ENCODE results near the gene PLK3. TPM values are rescaled to one million over a fixed set of nuclear protein-coding genes. Genes with fewer than 3 reads are reported as not detected.
A peak's percentile ranks its signal among the peaks of the same experiment; 100 is the strongest.
"Not testable (repeated sequence)": the region's sequence is repeated elsewhere in the genome, so short reads cannot be mapped to it uniquely, and the experiment has no call there.

Gene PLK3
- total RNA-seq, 3 donors from 2014 or later (not counting 1 experiment from before 2014, with no cell fraction given): 39.5 to 89.2 (median 78.1) TPM

DNA sequence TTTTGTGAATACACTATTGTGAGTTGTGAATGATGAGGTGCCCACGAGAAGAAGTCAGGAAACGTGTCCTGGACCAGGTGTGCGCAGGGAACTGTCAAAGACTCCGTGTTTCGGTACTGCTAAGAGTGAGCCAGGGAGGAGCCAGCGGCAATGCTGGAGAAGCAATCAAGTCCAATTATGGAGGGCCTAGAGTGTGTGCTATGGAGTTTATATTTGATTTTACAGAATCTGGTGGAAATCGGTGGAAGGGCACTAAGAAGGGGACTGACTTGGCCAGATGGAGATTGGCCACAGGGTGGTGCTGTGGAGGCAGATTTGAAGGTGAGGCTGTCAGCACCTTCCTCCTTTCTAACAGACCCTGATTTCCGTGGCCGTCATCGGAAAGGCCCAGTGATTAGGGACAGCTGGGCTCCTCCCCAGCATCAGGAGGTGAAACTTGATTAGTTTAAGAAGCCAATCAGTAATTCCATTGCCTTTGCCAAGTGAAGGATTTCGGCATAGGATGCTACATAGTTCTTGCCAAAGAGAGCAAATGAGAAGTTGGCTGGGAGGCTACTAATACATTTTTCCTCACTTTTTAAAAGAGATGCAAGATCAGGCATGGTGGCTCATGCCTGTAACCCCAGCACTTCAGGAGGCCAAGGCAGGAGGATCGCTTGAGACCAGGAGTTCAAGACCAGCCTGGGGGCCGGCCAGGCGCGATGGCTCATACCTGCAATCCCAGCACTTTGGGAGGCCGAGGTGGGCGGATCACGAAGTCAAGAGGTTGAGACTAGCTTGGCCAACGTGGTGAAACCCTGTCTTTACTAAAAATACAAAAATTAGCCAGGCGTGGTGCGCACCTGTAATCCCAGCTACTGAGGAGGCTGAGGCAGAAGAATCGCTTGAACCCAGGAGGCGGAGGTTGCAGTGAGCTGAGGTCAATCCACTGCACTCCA, 35.8 kb downstream of the PLK3 start:
- TF ChIP-seq, protein P1, sequence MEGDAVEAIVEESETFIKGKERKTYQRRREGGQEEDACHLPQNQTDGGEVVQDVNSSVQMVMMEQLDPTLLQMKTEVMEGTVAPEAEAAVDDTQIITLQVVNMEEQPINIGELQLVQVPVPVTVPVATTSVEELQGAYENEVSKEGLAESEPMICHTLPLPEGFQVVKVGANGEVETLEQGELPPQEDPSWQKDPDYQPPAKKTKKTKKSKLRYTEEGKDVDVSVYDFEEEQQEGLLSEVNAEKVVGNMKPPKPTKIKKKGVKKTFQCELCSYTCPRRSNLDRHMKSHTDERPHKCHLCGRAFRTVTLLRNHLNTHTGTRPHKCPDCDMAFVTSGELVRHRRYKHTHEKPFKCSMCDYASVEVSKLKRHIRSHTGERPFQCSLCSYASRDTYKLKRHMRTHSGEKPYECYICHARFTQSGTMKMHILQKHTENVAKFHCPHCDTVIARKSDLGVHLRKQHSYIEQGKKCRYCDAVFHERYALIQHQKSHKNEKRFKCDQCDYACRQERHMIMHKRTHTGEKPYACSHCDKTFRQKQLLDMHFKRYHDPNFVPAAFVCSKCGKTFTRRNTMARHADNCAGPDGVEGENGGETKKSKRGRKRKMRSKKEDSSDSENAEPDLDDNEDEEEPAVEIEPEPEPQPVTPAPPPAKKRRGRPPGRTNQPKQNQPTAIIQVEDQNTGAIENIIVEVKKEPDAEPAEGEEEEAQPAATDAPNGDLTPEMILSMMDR (IDR thresholded peaks at IDR 0.05): peak; percentile 77
- Mint-ChIP-seq H3K4me1 (peaks cover 7% of the 10 kb centered on the region in 2 donors), H3K9me3 (no peaks in the 10 kb centered on the region), H3K27me3 (ENCODE audit: low read depth in 2 of 2) (peaks cover under 1 to 5% of the 10 kb centered on the region in 2 donors), H3K4me3 (no peak overlapping the region), H3K36me3 (no peaks in the 10 kb centered on the region), H3K27ac (peak overlapping the region in 1 of 2 donors; percentile 63)
- Histone ChIP-seq H3K27ac (ENCODE audit: low read length) (no peak overlapping the region), H3K36me3 (ENCODE audit: control insufficient read depth, insufficient read depth, low read length) (no peaks in the 10 kb centered on the region), H3K9me3 (ENCODE audit: control insufficient read depth, insufficient read depth, low read length) (no peaks in the 10 kb centered on the region), H3K4me3 (ENCODE audit: low read length) (no peak overlapping the region), H3K27me3 (ENCODE audit: control insufficient read depth, insufficient read depth, low read length) (no peaks in the 10 kb centered on the region), H3K4me1 (ENCODE audit: control insufficient read depth, insufficient read depth, low read length) (peaks cover 6% of the 10 kb centered on the region)
- ATAC-seq: peak; percentile 90 to 99 (median 97)
- peak; percentile 79 to 90 for DNase-seq
- intact Hi-C loops (cut with micrococcal nuclease): loop anchor here (2.0 to 5.0 kb wide), 2 partner anchors 49 to 465 kb away; partner anchors contain the start of gene BEST4
- 72% methylated on average over 23 of the region's 23 CpGs for WGBS (ENCODE audit: insufficient coverage)

- Mint-ChIP-seq H3K4me1 (peaks cover 7 to 13% of the 10 kb centered on the region in 2 donors), H3K27me3 (ENCODE audit: low read depth in 2 of 2) (peaks cover 18 to 22% of the 10 kb centered on the region in 2 donors)
- H3K27ac Mint-ChIP-seq; H3K36me3 ChIP-seq (ENCODE audit: control insufficient read depth, insufficient read depth, low read length); H3K4me3 Mint-ChIP-seq; H3K27ac ChIP-seq (ENCODE audit: low read length); DNase-seq; H3K36me3 Mint-ChIP-seq; H3K9me3 ChIP-seq (ENCODE audit: control insufficient read depth, insufficient read depth, low read length); ATAC-seq; H3K4me3 ChIP-seq (ENCODE audit: low read length); H3K9me3 Mint-ChIP-seq: not testable (repeated sequence)
- intact Hi-C loops (cut with micrococcal nuclease): loop anchor here (5.0 kb wide), 1 partner anchor 51 kb away; the partner anchor contains the start of gene BEST4
- peaks cover 16% of the 10 kb centered on the region for H3K4me1 ChIP-seq (ENCODE audit: control insufficient read depth, insufficient read depth, low read length)
- peaks cover 11% of the 10 kb centered on the region for H3K27me3 ChIP-seq (ENCODE audit: control insufficient read depth, insufficient read depth, low read length)
- WGBS (ENCODE audit: insufficient coverage): 96% methylated on average over 11 of the region's 11 CpGs
Observed at GRCh38 chr1:44838294-44838693, 38.1 kb downstream of the PLK3 start.

GRCh38 chr1:44839576-44839975, 39.4 kb downstream of the PLK3 start:
- Mint-ChIP-seq H3K27me3 (ENCODE audit: low read depth in 2 of 2) (peaks cover 18 to 26% of the 10 kb centered on the region in 2 donors), H3K4me3 (no peak overlapping the region), H3K36me3 (no peaks in the 10 kb centered on the region), H3K9me3 (no peaks in the 10 kb centered on the region), H3K4me1 (peaks cover 7 to 13% of the 10 kb centered on the region in 2 donors), H3K27ac (no peak overlapping the region)
- TF ChIP-seq, protein P1 (IDR thresholded peaks at IDR 0.05): no peak
- H3K27me3 ChIP-seq (ENCODE audit: control insufficient read depth, insufficient read depth, low read length): peaks cover 11% of the 10 kb centered on the region
- 88% methylated on average over 4 of the region's 4 CpGs for WGBS (ENCODE audit: insufficient coverage)
- ATAC-seq (no peak), DNase-seq (no peak)
- H3K9me3 ChIP-seq (ENCODE audit: control insufficient read depth, insufficient read depth, low read length): no peaks in the 10 kb centered on the region
- intact Hi-C loops (cut with micrococcal nuclease): loop anchor here (5.0 kb wide), 1 partner anchor 52 kb away; the partner anchor contains the start of gene BEST4
- H3K27ac ChIP-seq (ENCODE audit: low read length): no peak overlapping the region
- no peak overlapping the region for H3K4me3 ChIP-seq (ENCODE audit: low read length)
- peaks cover 16% of the 10 kb centered on the region for H3K4me1 ChIP-seq (ENCODE audit: control insufficient read depth, insufficient read depth, low read length)
- H3K36me3 ChIP-seq (ENCODE audit: control insufficient read depth, insufficient read depth, low read length): no peaks in the 10 kb centered on the region

GRCh38 chr1:44842486-44842861, 42.3 kb downstream of the PLK3 start:
- H3K9me3 Mint-ChIP-seq: no peaks in the 10 kb centered on the region
- ATAC-seq: no peak
- H3K4me3 Mint-ChIP-seq: no peak overlapping the region
- Histone ChIP-seq H3K27ac (ENCODE audit: low read length) (no peak overlapping the region), H3K27me3 (ENCODE audit: control insufficient read depth, insufficient read depth, low read length) (peaks cover 11% of the 10 kb centered on the region), H3K4me1 (ENCODE audit: control insufficient read depth, insufficient read depth, low read length) (peaks cover 9% of the 10 kb centered on the region), H3K4me3 (ENCODE audit: low read length) (no peak overlapping the region), H3K36me3 (ENCODE audit: control insufficient read depth, insufficient read depth, low read length) (no peaks in the 10 kb centered on the region), H3K9me3 (ENCODE audit: control insufficient read depth, insufficient read depth, low read length) (no peaks in the 10 kb centered on the region)
- WGBS (ENCODE audit: insufficient coverage): 82% methylated on average over 16 of the region's 16 CpGs
- peaks cover 0 to 6% of the 10 kb centered on the region in 2 donors for H3K4me1 Mint-ChIP-seq
- intact Hi-C loops (cut with micrococcal nuclease): no loop called here
- no peaks in the 10 kb centered on the region for H3K36me3 Mint-ChIP-seq
- peak in 1 of 2 donors; percentile 17 for DNase-seq
- H3K27ac Mint-ChIP-seq: no peak overlapping the region
- H3K27me3 Mint-ChIP-seq (ENCODE audit: low read depth in 2 of 2): peaks cover 18 to 26% of the 10 kb centered on the region in 2 donors
- TF ChIP-seq, protein P1 (IDR thresholded peaks at IDR 0.05): no peak

Data from natural killer cell (primary cell).